OCI-LY7 (cell line): ENCODE data around the gene DAGLA. TPM values are rescaled to one million over a fixed set of nuclear protein-coding genes. Genes with fewer than 3 reads are reported as not detected.

Experiments
- BruUV-seq: library from RNA; stranded (reverse); fragments of 400-500 nt; replicated peaks from 2 replicates; lab custom pipeline; 2021; lab: Mats Ljungman, UMichigan
- CTCF ChIA-PET: fragments of 300-600 bp; sonication (Branson Sonifier 250); formaldehyde crosslinking; loops from one replicate; lab custom pipeline; 2022; ENCODE audit warnings: antibody characterized with exemption; ENCODE audit not compliant: unreplicated experiment; lab: Charles Lee
- POLR2A ChIA-PET: fragments of 300-600 bp; sonication (Branson Sonifier 250); formaldehyde crosslinking; loops from one replicate; lab custom pipeline; 2022; ENCODE audit warnings: antibody characterized with exemption; lab: Charles Lee
- DNase-seq: peaks from one replicate; pipeline ENCODE4 v3.0.0-alpha.2; 2015; ENCODE audit warnings: low spot score
- H2AFZ ChIP-seq: fragments of 200-600 bp; sonication (generic), shearing (Covaris generic); 2 replicates; pipeline ENCODE4 v1.6.1; 2014; ENCODE audit warnings: mild to moderate bottlenecking, antibody characterized with exemption, low read length, moderate library complexity
- H3K27ac ChIP-seq: fragments of 200-600 bp; sonication (generic); 2 replicates; pipeline ENCODE4 v1.5.1; 2014; ENCODE audit warnings: mixed run types, low read depth, mild to moderate bottlenecking, moderate library complexity, low read length, inconsistent platforms; ENCODE audit not compliant: poor library complexity, severe bottlenecking
- H3K36me3 ChIP-seq: fragments of 200-600 bp; sonication (generic); 2 replicates; pipeline ENCODE4 v1.6.1; 2014; ENCODE audit warnings: mild to moderate bottlenecking, antibody characterized with exemption, low read length, moderate library complexity, mixed read lengths; ENCODE audit not compliant: insufficient read depth
- H3K4me1 ChIP-seq: fragments of 200-600 bp; sonication (generic); 2 replicates; pipeline ENCODE4 v1.5.1; 2014; ENCODE audit warnings: mild to moderate bottlenecking, low read length; ENCODE audit not compliant: insufficient read depth, poor library complexity, severe bottlenecking
- H3K4me2 ChIP-seq: fragments of 200-600 bp; sonication (generic); 2 replicates; pipeline ENCODE4 v1.6.1; 2014; ENCODE audit warnings: mild to moderate bottlenecking, low read length
- H3K4me3 ChIP-seq: fragments of 200-600 bp; sonication (generic); 2 replicates; pipeline ENCODE4 v1.5.1; 2014; ENCODE audit warnings: mild to moderate bottlenecking, low read depth, low read length; ENCODE audit not compliant: poor library complexity, severe bottlenecking
- H3K79me2 ChIP-seq: fragments of 200-600 bp; sonication (generic); 2 replicates; pipeline ENCODE4 v1.6.1; 2016; ENCODE audit warnings: low read depth, mild to moderate bottlenecking, low read length, moderate library complexity, mixed read lengths; ENCODE audit not compliant: insufficient read depth
- H3K9me2 ChIP-seq: fragments of 200-600 bp; sonication (generic); 2 replicates; pipeline ENCODE4 v1.6.1; 2016; ENCODE audit warnings: mild to moderate bottlenecking, low read length, mixed read lengths; ENCODE audit not compliant: insufficient read depth
- H3K9me3 ChIP-seq: fragments of 200-600 bp; sonication (generic); 2 replicates; pipeline ENCODE4 v1.6.1; 2014; ENCODE audit warnings: mild to moderate bottlenecking, mixed run types, low read length, mixed read lengths
- H4K20me1 ChIP-seq: fragments of 200-600 bp; sonication (generic); 2 replicates; pipeline ENCODE4 v1.6.1; 2014; ENCODE audit warnings: mild to moderate bottlenecking, antibody characterized with exemption, low read length, moderate library complexity, mixed read lengths; ENCODE audit not compliant: insufficient read depth
- EZH2phosphoT487 ChIP-seq: fragments of 200-600 bp; sonication (generic); IDR thresholded peaks from 2 replicates; pipeline ENCODE4 v1.6.1; 2018; ENCODE audit warnings: low read depth, borderline replicate concordance, mild to moderate bottlenecking, mixed run types, antibody characterized with exemption, low read length, moderate library complexity, mixed read lengths
- intact Hi-C: fragments of 100-400 bp; cut with micrococcal nuclease; formaldehyde crosslinking; loops from one replicate; pipeline ENCODE4 v1.10.0; 2022; ENCODE audit not compliant: unreplicated experiment
- total RNA-seq, 2 experiments: library from RNA; depleted of rRNA in 1 of 2; stranded (reverse); fragments of >200 nt in 1 of 2; shearing (Covaris generic) in 1 of 2; gene quantifications; 2 replicates each; pipeline ENCODE4 v1.2.3, GENCODE V29; 2014 to 2022
- TF ChIP-seq, protein P1 (sequence below): fragments of 200-600 bp; sonication (generic); conservative IDR thresholded peaks from 2 replicates; pipeline ENCODE4 v1.5.1; 2014; ENCODE audit warnings: mild to moderate bottlenecking, antibody characterized with exemption, low read length, moderate library complexity, mixed read lengths

The DAGLA gene
- total RNA-seq, 2 experiments from 2014 or later: not detected

DNA sequence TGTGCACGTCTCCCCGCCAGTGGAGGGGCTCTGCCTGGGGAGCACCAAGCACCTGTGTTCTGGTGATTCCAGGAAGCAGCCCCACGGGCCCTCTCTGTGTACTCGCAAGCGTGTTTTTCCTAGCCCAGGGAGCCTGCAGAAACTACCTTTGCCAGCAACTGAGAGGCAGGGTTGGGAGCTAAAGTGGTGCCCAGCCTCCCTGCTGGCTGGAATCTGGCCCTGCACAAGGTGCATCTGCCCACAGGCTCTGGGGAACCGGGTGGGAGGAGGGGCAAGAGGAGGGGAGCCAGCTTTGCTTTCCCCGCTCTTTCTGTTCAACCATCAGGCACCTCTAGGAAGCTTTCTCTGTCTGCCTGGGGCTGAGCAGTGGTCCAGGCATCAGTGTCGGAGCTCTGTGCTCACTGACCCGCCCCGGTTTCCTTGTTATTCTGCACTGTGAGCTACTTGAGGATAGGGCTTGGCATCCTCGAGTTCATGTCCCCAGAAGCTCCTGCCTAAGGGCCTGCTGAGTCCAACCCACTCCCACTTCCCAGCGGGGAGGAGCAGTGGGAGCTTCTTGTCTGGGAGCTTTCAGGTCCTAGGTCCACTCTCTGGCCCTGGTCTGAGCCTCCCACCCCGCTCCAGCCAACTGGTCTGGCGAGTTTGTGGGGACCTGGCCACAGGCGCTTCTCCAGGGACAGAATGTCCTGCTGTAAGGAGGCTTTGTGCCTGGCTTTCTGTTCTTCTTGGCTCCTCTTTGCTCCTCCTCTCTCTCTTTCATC, 14.9 kb downstream of the DAGLA start:
- POLR2A ChIA-PET: interaction anchor here (0.6 kb wide), 1 partner anchor 267 kb away, joined by 3 read pairs; no protein-coding TSS in a partner anchor
- Histone ChIP-seq H3K4me2 (no peak overlapping the region), H3K27ac (no peak overlapping the region), H3K9me2 (no peaks in the 10 kb centered on the region), H3K4me3 (no peak overlapping the region), H2AFZ (no peak overlapping the region), H3K36me3 (no peaks in the 10 kb centered on the region), H3K4me1 (peaks cover 8% of the 10 kb centered on the region), H4K20me1 (no peaks in the 10 kb centered on the region), H3K9me3 (no peaks in the 10 kb centered on the region), H3K79me2 (no peaks in the 10 kb centered on the region)
- intact Hi-C loops: no loop called here
- TF ChIP-seq, protein P1, sequence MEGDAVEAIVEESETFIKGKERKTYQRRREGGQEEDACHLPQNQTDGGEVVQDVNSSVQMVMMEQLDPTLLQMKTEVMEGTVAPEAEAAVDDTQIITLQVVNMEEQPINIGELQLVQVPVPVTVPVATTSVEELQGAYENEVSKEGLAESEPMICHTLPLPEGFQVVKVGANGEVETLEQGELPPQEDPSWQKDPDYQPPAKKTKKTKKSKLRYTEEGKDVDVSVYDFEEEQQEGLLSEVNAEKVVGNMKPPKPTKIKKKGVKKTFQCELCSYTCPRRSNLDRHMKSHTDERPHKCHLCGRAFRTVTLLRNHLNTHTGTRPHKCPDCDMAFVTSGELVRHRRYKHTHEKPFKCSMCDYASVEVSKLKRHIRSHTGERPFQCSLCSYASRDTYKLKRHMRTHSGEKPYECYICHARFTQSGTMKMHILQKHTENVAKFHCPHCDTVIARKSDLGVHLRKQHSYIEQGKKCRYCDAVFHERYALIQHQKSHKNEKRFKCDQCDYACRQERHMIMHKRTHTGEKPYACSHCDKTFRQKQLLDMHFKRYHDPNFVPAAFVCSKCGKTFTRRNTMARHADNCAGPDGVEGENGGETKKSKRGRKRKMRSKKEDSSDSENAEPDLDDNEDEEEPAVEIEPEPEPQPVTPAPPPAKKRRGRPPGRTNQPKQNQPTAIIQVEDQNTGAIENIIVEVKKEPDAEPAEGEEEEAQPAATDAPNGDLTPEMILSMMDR: no peak
- TF ChIP-seq EZH2phosphoT487: no peak
- DNase-seq: no peak
- BruUV-seq: no TSS peak
- CTCF ChIA-PET: no interaction called here

DNA sequence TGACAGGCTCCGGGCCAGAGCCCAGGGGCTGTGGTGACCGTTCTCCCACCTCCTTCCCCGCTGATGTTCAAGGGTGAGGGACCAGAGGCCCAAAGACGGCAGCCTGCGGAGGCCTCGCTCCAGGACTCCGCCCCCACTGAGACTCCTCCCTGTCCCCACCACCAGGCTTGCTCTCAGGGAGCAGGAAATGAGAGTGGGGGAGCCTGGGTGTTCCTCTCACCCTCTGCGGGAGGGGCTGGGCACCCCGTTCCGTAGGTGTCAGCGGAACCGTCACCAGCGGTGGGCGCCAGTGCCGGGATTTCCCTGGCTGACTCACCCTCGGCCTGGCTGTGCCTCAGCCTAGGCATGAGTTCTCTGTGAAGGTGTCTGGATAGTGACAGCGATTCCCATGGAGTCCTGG, 15.7 kb downstream of the DAGLA start:
- no peak overlapping the region for H3K27ac ChIP-seq
- POLR2A ChIA-PET: no interaction called here
- no peaks in the 10 kb centered on the region for H3K79me2 ChIP-seq

More for the DNA sequence above, 15.7 kb downstream of the DAGLA start:
- no peak for DNase-seq
- CTCF ChIA-PET: no interaction called here
- TF ChIP-seq, protein P1: no peak
- no peak for TF ChIP-seq EZH2phosphoT487
- Histone ChIP-seq H3K9me3 (no peaks in the 10 kb centered on the region), H3K9me2 (no peaks in the 10 kb centered on the region), H3K4me2 (no peak overlapping the region), H3K4me1 (peaks cover 8% of the 10 kb centered on the region), H4K20me1 (no peaks in the 10 kb centered on the region), H2AFZ (no peak overlapping the region), H3K36me3 (no peaks in the 10 kb centered on the region), H3K4me3 (no peak overlapping the region)
- intact Hi-C loops: no loop called here
- BruUV-seq: no TSS peak
